ENCODE results near the gene PIGU.

DNA sequence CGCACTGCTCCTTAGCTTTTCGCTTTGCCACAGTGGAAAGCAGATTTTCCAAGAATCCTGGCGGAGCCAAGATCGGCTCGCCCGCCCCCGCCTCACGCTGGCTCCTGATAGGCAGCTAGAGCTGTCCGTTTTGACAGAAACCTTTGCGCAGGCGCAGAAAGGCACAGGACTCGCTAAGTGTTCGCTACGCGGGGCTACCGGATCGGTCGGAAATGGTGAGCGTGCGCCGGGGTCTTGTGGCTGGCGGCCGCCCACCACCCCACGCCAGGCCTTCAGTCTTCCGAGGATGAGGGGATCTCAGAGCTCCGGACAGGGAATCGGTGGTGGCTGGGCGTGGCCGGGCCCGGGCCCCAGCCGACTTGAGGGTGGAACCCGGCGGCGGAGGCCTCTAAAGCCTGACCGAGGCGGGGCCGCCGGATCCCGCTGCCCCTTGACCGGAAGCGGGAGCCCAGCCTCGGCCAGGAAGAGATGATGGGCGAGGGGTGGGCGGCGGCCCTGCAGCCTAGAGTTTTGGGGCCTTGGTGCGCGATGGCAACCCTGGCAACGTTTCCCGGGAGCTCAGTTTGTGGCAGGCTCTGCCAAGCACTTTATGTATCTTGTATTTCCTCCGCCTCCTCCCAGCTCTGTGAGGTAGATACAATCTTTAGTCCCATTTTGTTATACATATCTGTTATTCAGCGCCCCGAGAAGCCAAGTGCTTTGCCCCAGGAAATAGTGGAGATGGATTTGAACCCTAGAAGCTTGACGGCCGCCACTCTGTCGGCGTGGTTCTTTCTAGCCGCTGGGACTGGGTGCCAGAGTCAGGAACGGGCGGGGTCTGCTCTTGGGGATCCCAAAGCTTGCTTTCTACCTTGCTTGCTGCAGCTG, 160.4 kb downstream of the PIGU start, which contains the start of gene DYNLRB1:
- TF ChIP-seq POLR2AphosphoS5 (IDR thresholded peaks at IDR 0.05) (peak; percentile 93 to 98 (median 94)), EP300 (IDR thresholded peaks at IDR 0.05) (no peak), POLR2A (IDR thresholded peaks at IDR 0.05) (peak; percentile 78 to 90)
- TF ChIP-seq, protein P1, sequence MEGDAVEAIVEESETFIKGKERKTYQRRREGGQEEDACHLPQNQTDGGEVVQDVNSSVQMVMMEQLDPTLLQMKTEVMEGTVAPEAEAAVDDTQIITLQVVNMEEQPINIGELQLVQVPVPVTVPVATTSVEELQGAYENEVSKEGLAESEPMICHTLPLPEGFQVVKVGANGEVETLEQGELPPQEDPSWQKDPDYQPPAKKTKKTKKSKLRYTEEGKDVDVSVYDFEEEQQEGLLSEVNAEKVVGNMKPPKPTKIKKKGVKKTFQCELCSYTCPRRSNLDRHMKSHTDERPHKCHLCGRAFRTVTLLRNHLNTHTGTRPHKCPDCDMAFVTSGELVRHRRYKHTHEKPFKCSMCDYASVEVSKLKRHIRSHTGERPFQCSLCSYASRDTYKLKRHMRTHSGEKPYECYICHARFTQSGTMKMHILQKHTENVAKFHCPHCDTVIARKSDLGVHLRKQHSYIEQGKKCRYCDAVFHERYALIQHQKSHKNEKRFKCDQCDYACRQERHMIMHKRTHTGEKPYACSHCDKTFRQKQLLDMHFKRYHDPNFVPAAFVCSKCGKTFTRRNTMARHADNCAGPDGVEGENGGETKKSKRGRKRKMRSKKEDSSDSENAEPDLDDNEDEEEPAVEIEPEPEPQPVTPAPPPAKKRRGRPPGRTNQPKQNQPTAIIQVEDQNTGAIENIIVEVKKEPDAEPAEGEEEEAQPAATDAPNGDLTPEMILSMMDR (IDR thresholded peaks at IDR 0.05), result no peak
